K562 (cell line): ENCODE measurements around the gene KYAT1. TPM values are rescaled to one million over a fixed set of nuclear protein-coding genes. Genes with fewer than 3 reads are reported as not detected.

Experiments
- ATAC-seq: fragments of 200-7000 bp; cut with Tn5 transposase; 3 replicates; pipeline ENCODE4 v1.9.1; 2020; ENCODE audit warnings: moderate library complexity
- BruUV-seq: library from RNA; stranded (reverse); fragments of 400-500 nt; replicated peaks from 2 replicates; lab custom pipeline; 2021; lab: Mats Ljungman, UMichigan
- CTCF ChIA-PET: fragments of 300-600 bp; formaldehyde crosslinking; extraction: SDS; loops from one replicate; lab custom pipeline; 2021; ENCODE audit warnings: low intra/inter-chr PET ratio; lab: Yijun Ruan, JAX
- POLR2A ChIA-PET: fragments of 300-600, 350-650 bp; sonication (Branson Sonifier 250); formaldehyde crosslinking; extraction: SDS; loops from one replicate; lab custom pipeline; 2021; ENCODE audit warnings: antibody characterized with exemption, inconsistent platforms; lab: Yijun Ruan, JAX
- DNase-seq, 4 experiments: peaks; one replicate each; pipeline versions ENCODE4 v3.0.0 to v3.0.0-alpha.2; 2011 to 2018; ENCODE audit warnings: low spot score in 3 of 4, mixed read lengths in 3 of 4; ENCODE audit errors: extremely low read depth in 1 of 4
- FAIRE-seq: peaks from 2 replicates; lab custom pipeline; 2011; peaks lifted over from hg19 to GRCh38; lab: Jason Lieb, UNC
- H2AFZ ChIP-seq: 2 replicates; pipeline ENCODE4 v1.6.0; 2011; ENCODE audit warnings: low read depth, low read length, control low read depth, inconsistent platforms
- H3K27ac ChIP-seq: fragments of 200-600 bp; 3 replicates; pipeline ENCODE4 v1.8.0; 2011; ENCODE audit warnings: low read depth, mild to moderate bottlenecking, control low read depth, inconsistent platforms, low read length, moderate library complexity, mixed read lengths; ENCODE audit errors: extremely low read depth
- H3K27me3 ChIP-seq, 2 experiments: fragments of 300-600 bp in 1 of 2; 2 replicates in 1 of 2; 3 replicates in 1 of 2; pipeline versions ENCODE4 v1.6.0 to v1.8.0; 2011; ENCODE audit warnings: inconsistent platforms in 2 of 2, low read length in 2 of 2, mild to moderate bottlenecking in 1 of 2, mixed read lengths in 1 of 2, moderate library complexity in 1 of 2; ENCODE audit not compliant: control insufficient read depth in 2 of 2, insufficient read depth in 2 of 2
- H3K36me3 ChIP-seq: fragments of 300-600 bp; 3 replicates; pipeline ENCODE4 v1.8.0; 2011; ENCODE audit warnings: mild to moderate bottlenecking, low read length, inconsistent platforms; ENCODE audit not compliant: control insufficient read depth, insufficient read depth
- H3K4me1 ChIP-seq, 2 experiments: fragments of 200-600 bp in 1 of 2; replicated peaks in 1 of 2; 2 replicates in 1 of 2; 3 replicates in 1 of 2; pipeline versions ENCODE4 v1.5.1 to v1.8.0; 2011; ENCODE audit warnings: inconsistent platforms in 2 of 2, low read length in 2 of 2, mild to moderate bottlenecking in 1 of 2, mixed read lengths in 1 of 2, moderate library complexity in 1 of 2; ENCODE audit not compliant: control insufficient read depth in 2 of 2, insufficient read depth in 2 of 2
- H3K4me2 ChIP-seq: 2 replicates; pipeline ENCODE4 v1.6.1; 2011; ENCODE audit warnings: low read length, control low read depth, inconsistent platforms, mixed read lengths; ENCODE audit not compliant: insufficient read depth
- H3K4me3 ChIP-seq: fragments of 200-600 bp; sonication (generic), shearing (Covaris generic); 2 replicates; pipeline ENCODE4 v1.5.1; 2016; ENCODE audit warnings: control low read depth, inconsistent platforms
- H3K79me2 ChIP-seq: fragments of 200-600 bp; 3 replicates; pipeline ENCODE4 v1.8.0; 2011; ENCODE audit warnings: low read length, inconsistent platforms; ENCODE audit not compliant: control insufficient read depth, insufficient read depth
- H3K9ac ChIP-seq, 2 experiments: 2 replicates each; pipeline versions ENCODE4 v1.6.0 to v1.6.1; 2011; ENCODE audit warnings: low read depth in 2 of 2, low read length in 2 of 2, control low read depth in 1 of 2, inconsistent platforms in 1 of 2, mild to moderate bottlenecking in 1 of 2, mixed read lengths in 1 of 2; ENCODE audit not compliant: insufficient read depth in 1 of 2
- H3K9me1 ChIP-seq: one replicate; pipeline ENCODE4 v1.6.0; 2011; ENCODE audit warnings: inconsistent platforms, mild to moderate bottlenecking, low read length, moderate library complexity; ENCODE audit not compliant: control insufficient read depth, insufficient read depth
- H3K9me3 ChIP-seq: replicated peaks from 2 replicates; pipeline ENCODE4 v1.5.1; 2011; ENCODE audit warnings: low read depth, low read length, inconsistent platforms; ENCODE audit not compliant: control insufficient read depth, insufficient read depth
- H4K20me1 ChIP-seq: replicated peaks from 2 replicates; pipeline ENCODE4 v1.6.1; 2011; ENCODE audit warnings: low read length, inconsistent platforms, mixed read lengths; ENCODE audit not compliant: control insufficient read depth, insufficient read depth
- ELF1 ChIP-seq: fragments of 200-800 bp; sonication (Bioruptor generic); IDR thresholded peaks from 2 replicates; pipeline ENCODE4 v1.6.1; 2016; ENCODE audit warnings: missing genetic modification characterization, missing compliant biosample characterization
- HDAC6 ChIP-seq: IDR thresholded peaks from 2 replicates; pipeline ENCODE4 v1.6.1; 2012; ENCODE audit warnings: low read depth, mild to moderate bottlenecking, control low read depth, inconsistent platforms, low read length, moderate library complexity
- KAT7 ChIP-seq: sonication (generic); formaldehyde crosslinking; IDR thresholded peaks from 2 replicates; pipeline ENCODE4 v1.8.0; 2022; ENCODE audit warnings: missing genetic modification reagents, mild to moderate bottlenecking, borderline replicate concordance
- KLF10 ChIP-seq: fragments of 250-450 bp; sonication (Bioruptor Pico); IDR thresholded peaks from 2 replicates; pipeline ENCODE4 v1.6.1; 2021; ENCODE audit warnings: matching md5 sums
- MCM7 ChIP-seq, 2 experiments: fragments of 450-650 bp; IDR thresholded peaks; 2 replicates each; pipeline ENCODE4 v1.6.1; 2016 to 2018
- POLR2AphosphoS2 ChIP-seq: IDR thresholded peaks from 2 replicates; pipeline ENCODE4 v1.6.1; 2012; ENCODE audit warnings: low read length, improper control_type of control experiment
- PTTG1 ChIP-seq: fragments of 450-650 bp; IDR thresholded peaks from 2 replicates; pipeline ENCODE4 v1.6.1; 2016; ENCODE audit warnings: low read depth, mild to moderate bottlenecking, missing genetic modification characterization, missing compliant biosample characterization
- SETDB1 ChIP-seq: IDR thresholded peaks from one replicate; pipeline ENCODE4 v1.6.1; 2012; ENCODE audit warnings: low read length, control low read depth, inconsistent platforms
- SOX6 ChIP-seq: fragments of 450-650 bp; IDR thresholded peaks from 2 replicates; pipeline ENCODE4 v1.6.1; 2014; ENCODE audit warnings: mild to moderate bottlenecking
- TEAD2 ChIP-seq: fragments of 450-650 bp; IDR thresholded peaks from 2 replicates; pipeline ENCODE4 v1.6.1; 2016; ENCODE audit warnings: missing genetic modification characterization, control low read depth, missing compliant biosample characterization
- USF2 ChIP-seq: sonication (generic); formaldehyde crosslinking; IDR thresholded peaks from 2 replicates; pipeline ENCODE4 v1.5.0; 2020; ENCODE audit warnings: missing genetic modification reagents
- ZNF212 ChIP-seq: fragments of 450-650 bp; formaldehyde crosslinking; IDR thresholded peaks from 2 replicates; pipeline ENCODE4 v1.4.0; 2020; ENCODE audit warnings: mild to moderate bottlenecking
- ZNF224 ChIP-seq: sonication (generic); formaldehyde crosslinking; IDR thresholded peaks from 2 replicates; pipeline ENCODE4 v1.8.0; 2022; ENCODE audit warnings: mild to moderate bottlenecking, missing genetic modification reagents
- ZNF41 ChIP-seq: fragments of 250-450 bp; sonication (Bioruptor Pico); conservative IDR thresholded peaks from 2 replicates; pipeline ENCODE4 v1.4.0; 2020; ENCODE audit warnings: mild to moderate bottlenecking
- ZNF57 ChIP-seq: fragments of 450-650 bp; formaldehyde crosslinking; IDR thresholded peaks from 2 replicates; pipeline ENCODE4 v1.4.0; 2020; ENCODE audit warnings: mild to moderate bottlenecking, moderate library complexity
- WGBS: fragments of 100-300 bp; shearing (Covaris generic); methylation state at CpG from one replicate; pipeline ENCODE4 v1.1.6; 2016; ENCODE audit warnings: low coverage, mixed read lengths; ENCODE audit not compliant: insufficient coverage; ENCODE audit errors: missing lambda C conversion rate; 5-methylcytosine and 5-hydroxymethylcytosine counted together
- in situ Hi-C: fragments of 300-500 bp; cut with MboI; formaldehyde crosslinking; loops from 4 replicates; pipeline ENCODE4 v1.15.0; 2018; ENCODE audit warnings: inconsistent platforms, mixed read lengths
- intact Hi-C: fragments of 100-400 bp; cut with micrococcal nuclease; formaldehyde crosslinking; loops from 2 replicates; pipeline ENCODE4 v1.14.2; 2022
- polyA plus RNA-seq, 8 experiments: library from polyadenylated mRNA; depleted of rRNA in 4 of 8; stranded (reverse) in 5 of 8; unstranded in 3 of 8; fragments of >200 nt; fragmentation: Nextera tagmentation in 2 of 8; fragmentation: Illumina TruSeq in 1 of 8; extraction: Ambion mirVana in 2 of 8; extraction: Trizol in 1 of 8; gene quantifications; 2 replicates each; pipeline versions ENCODE4 v1.2.1 to v1.2.3, GENCODE V29; 2011 to 2014; ENCODE audit warnings: inconsistent platforms in 1 of 8, missing spikeins in 1 of 8
- total RNA-seq, 7 experiments: library from RNA; depleted of rRNA in 6 of 7; stranded (reverse); fragments of >200 nt in 6 of 7; fragmentation: Illumina TruSeq in 2 of 7; extraction: Trizol in 2 of 7; gene quantifications; 2 replicates each; pipeline versions ENCODE4 v1.2.1 to v1.2.3, GENCODE V29; 2011 to 2021; ENCODE audit warnings: low replicate concordance in 1 of 7
- TF ChIP-seq, protein P1 (sequence below), 2 experiments: fragments of 450-650 bp in 1 of 2; sonication (generic) in 1 of 2; formaldehyde crosslinking in 1 of 2; IDR thresholded peaks; 2 replicates each; pipeline versions ENCODE4 v1.7.1 to v1.9.0; 2016 to 2022; ENCODE audit warnings: inconsistent platforms in 1 of 2, mild to moderate bottlenecking in 1 of 2, missing genetic modification reagents in 1 of 2

KYAT1 gene
- total and polyA plus RNA-seq, 9 of the 15 experiments (the other 6 are each of a cell fraction or from before 2014, with no cell fraction given), result 6.4 to 16.8 (median 11.1) TPM

DNA sequence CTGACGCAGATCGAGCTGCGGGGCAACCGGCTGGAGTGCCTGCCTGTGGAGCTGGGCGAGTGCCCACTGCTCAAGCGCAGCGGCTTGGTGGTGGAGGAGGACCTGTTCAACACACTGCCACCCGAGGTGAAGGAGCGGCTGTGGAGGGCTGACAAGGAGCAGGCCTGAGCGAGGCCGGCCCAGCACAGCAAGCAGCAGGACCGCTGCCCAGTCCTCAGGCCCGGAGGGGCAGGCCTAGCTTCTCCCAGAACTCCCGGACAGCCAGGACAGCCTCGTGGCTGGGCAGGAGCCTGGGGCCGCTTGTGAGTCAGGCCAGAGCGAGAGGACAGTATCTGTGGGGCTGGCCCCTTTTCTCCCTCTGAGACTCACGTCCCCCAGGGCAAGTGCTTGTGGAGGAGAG is 34.5 kb upstream of the KYAT1 start:
- in situ Hi-C loops, result no loop called here
- H3K4me1 ChIP-seq, result peaks cover 17 to 43% of the 10 kb centered on the region in 2 experiments
- WGBS, result 83% methylated on average over 13 of the region's 18 CpGs
- no peak overlapping the region for H3K4me3 ChIP-seq
- no peak for ATAC-seq
- no peak for DNase-seq
- H3K27ac ChIP-seq, result no peak overlapping the region
- no TSS peak for BruUV-seq
- peaks cover 29% of the 10 kb centered on the region; the same call in 2 of the 3 replicates for H3K36me3 ChIP-seq
- H4K20me1 ChIP-seq, result no peaks in the 10 kb centered on the region
- no peaks in the 10 kb centered on the region for H3K9me3 ChIP-seq
- no peak overlapping the region for H2AFZ ChIP-seq
- no peak overlapping the region for H3K4me2 ChIP-seq
- intact Hi-C loops, result no loop called here
- CTCF ChIA-PET, result no interaction called here
- H3K9me1 ChIP-seq, result no peaks in the 10 kb centered on the region
- H3K79me2 ChIP-seq, result 0 out of 3 replicates have a peak, but pooled peaks cover 11% of the 10 kb centered on the region
- H3K27me3 ChIP-seq, result no peaks in the 10 kb centered on the region; a peak in 1 of 5 replicates
- H3K9ac ChIP-seq, result no peak overlapping the region; a peak in 1 of 4 replicates
- no peak for FAIRE-seq
- POLR2A ChIA-PET, result no interaction called here
- TF ChIP-seq ELF1 (tag), result no peak
- no peak for TF ChIP-seq KAT7
- no peak for TF ChIP-seq HDAC6
- no peak for TF ChIP-seq ZNF212
- no peak for TF ChIP-seq SETDB1
- no peak for TF ChIP-seq MCM7 (IDR thresholded peaks at IDR 0.05)
- TF ChIP-seq USF2 (CRISPR knock-in tag), result no peak
- no peak for TF ChIP-seq KLF10 (CRISPR knock-in tag)
- TF ChIP-seq, protein P1, sequence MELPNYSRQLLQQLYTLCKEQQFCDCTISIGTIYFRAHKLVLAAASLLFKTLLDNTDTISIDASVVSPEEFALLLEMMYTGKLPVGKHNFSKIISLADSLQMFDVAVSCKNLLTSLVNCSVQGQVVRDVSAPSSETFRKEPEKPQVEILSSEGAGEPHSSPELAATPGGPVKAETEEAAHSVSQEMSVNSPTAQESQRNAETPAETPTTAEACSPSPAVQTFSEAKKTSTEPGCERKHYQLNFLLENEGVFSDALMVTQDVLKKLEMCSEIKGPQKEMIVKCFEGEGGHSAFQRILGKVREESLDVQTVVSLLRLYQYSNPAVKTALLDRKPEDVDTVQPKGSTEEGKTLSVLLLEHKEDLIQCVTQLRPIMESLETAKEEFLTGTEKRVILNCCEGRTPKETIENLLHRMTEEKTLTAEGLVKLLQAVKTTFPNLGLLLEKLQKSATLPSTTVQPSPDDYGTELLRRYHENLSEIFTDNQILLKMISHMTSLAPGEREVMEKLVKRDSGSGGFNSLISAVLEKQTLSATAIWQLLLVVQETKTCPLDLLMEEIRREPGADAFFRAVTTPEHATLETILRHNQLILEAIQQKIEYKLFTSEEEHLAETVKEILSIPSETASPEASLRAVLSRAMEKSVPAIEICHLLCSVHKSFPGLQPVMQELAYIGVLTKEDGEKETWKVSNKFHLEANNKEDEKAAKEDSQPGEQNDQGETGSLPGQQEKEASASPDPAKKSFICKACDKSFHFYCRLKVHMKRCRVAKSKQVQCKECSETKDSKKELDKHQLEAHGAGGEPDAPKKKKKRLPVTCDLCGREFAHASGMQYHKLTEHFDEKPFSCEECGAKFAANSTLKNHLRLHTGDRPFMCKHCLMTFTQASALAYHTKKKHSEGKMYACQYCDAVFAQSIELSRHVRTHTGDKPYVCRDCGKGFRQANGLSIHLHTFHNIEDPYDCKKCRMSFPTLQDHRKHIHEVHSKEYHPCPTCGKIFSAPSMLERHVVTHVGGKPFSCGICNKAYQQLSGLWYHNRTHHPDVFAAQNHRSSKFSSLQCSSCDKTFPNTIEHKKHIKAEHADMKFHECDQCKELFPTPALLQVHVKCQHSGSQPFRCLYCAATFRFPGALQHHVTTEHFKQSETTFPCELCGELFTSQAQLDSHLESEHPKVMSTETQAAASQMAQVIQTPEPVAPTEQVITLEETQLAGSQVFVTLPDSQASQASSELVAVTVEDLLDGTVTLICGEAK (IDR thresholded peaks at IDR 0.05), result no peak
- TF ChIP-seq, protein P1 (CRISPR knock-in tag; IDR thresholded peaks at IDR 0.05), result no peak
- no peak for TF ChIP-seq POLR2AphosphoS2
- no peak for TF ChIP-seq ZNF41 (CRISPR knock-in tag)
- no peak for TF ChIP-seq ZNF57 (CRISPR knock-in tag)
- TF ChIP-seq TEAD2 (tag), result no peak
- no peak for TF ChIP-seq SOX6
- no peak for TF ChIP-seq PTTG1 (tag)
- TF ChIP-seq ZNF224, result no peak
